Measurements from ENCODE around the gene CD70.
"Not testable (repeated sequence)": the region's sequence is repeated elsewhere in the genome, so short reads cannot be mapped to it uniquely, and the experiment has no call there.

The CD70 gene

GRCh38 chr19:6586726-6587092 lies 4.2 kb downstream of the CD70 start:
- no peak overlapping the region for H3K4me3 ChIP-seq (ENCODE audit: control insufficient read depth, low read depth, low read length)
- TF ChIP-seq, protein P1, sequence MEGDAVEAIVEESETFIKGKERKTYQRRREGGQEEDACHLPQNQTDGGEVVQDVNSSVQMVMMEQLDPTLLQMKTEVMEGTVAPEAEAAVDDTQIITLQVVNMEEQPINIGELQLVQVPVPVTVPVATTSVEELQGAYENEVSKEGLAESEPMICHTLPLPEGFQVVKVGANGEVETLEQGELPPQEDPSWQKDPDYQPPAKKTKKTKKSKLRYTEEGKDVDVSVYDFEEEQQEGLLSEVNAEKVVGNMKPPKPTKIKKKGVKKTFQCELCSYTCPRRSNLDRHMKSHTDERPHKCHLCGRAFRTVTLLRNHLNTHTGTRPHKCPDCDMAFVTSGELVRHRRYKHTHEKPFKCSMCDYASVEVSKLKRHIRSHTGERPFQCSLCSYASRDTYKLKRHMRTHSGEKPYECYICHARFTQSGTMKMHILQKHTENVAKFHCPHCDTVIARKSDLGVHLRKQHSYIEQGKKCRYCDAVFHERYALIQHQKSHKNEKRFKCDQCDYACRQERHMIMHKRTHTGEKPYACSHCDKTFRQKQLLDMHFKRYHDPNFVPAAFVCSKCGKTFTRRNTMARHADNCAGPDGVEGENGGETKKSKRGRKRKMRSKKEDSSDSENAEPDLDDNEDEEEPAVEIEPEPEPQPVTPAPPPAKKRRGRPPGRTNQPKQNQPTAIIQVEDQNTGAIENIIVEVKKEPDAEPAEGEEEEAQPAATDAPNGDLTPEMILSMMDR (conservative IDR thresholded peaks at IDR 0.05; ENCODE audit: control insufficient read depth, insufficient read depth, low read depth, low read length): no peak
- DNase-seq (ENCODE audit: low read depth): no peak

- no peak for DNase-seq (ENCODE audit: low read depth)
- no peak overlapping the region for H3K4me3 ChIP-seq (ENCODE audit: control insufficient read depth, low read depth, low read length)
- TF ChIP-seq, protein P1 (conservative IDR thresholded peaks at IDR 0.05; ENCODE audit: control insufficient read depth, insufficient read depth, low read depth, low read length): no peak
These were observed 4.9 kb downstream of the CD70 start for GRCh38 chr19:6586056-6586455.

DNA sequence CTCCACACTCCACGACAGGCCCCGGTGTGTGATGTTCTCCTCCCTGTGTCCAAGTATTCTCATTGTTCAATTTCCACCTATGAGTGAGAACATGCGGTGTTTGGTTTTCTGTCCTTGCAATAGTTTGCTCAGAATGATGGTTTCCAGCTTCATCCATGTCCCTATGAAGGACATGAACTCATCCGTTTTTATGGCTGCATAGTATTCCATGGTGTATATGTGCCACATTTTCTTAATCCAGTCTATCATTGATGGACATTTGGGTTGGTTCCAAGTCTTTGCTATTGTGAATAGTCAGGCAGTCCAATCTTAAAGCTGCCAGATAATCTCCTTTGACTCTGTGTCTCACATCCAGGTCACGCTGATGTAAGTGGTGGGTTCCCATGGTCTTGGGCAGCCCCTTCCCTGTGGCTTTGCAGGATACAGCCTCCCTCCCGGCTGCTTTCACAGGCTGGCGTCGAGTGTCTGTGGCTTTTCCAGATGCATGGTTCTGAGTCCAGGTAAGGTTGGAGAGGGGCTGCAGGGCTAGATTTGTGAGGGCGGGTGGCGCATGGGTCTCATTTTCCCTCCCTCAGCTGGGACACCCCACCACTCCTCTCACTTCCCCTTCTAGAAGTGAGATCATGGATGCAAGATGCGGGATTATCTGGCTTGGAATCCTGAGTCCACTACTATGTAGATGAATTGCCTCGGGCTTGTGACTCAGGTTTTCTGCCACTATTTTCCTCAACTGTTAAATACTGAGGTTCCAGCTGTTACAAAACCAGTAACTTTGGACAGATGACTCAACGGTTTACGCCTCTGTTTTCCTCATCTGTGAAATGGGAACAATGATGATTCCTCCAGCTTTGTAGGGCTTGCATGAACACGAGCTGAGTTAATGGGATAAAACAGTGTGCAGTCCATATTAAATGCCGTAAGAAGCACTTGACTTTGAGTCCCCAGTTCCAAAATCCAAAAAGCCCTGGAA lies 8.2 kb downstream of the CD70 start:
- H3K4me3 ChIP-seq (ENCODE audit: control insufficient read depth, low read depth, low read length): not testable (repeated sequence)
- peak; percentile 6 for DNase-seq (ENCODE audit: low read depth)

DNA sequence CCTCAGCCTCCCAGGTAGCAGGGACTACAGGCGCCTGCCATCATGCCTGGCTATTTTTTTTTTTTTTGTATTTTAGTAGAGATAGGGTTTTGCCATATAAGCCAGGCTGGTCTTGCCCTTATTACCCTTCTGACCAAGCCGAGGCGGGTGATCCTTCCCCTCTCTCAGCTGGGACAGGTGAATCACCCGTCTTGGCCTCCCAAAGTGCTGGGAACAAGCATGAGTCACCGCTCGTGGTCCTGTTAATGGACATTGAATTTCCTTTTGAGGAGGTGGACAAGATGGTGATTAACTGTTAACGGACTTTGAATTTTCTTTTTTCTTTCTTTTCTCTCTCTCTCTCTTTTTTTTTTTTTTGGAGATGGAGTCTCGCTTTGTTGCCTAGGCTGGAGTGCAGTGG lies 10.6 kb downstream of the CD70 start:
- DNase-seq (ENCODE audit: low read depth): peak; percentile 93

GRCh38 chr19:6579450-6580178 lies 11.3 kb downstream of the CD70 start:
- H3K4me3 ChIP-seq (ENCODE audit: control insufficient read depth, low read depth, low read length): no peak overlapping the region
- no peak for DNase-seq (ENCODE audit: low read depth)
- TF ChIP-seq, protein P1 (conservative IDR thresholded peaks at IDR 0.05; ENCODE audit: control insufficient read depth, insufficient read depth, low read depth, low read length): no peak

More for the DNA sequence above, 10.6 kb downstream of the CD70 start:
- H3K4me3 ChIP-seq (ENCODE audit: control insufficient read depth, low read depth, low read length): no peak overlapping the region
- TF ChIP-seq, protein P1 (conservative IDR thresholded peaks at IDR 0.05; ENCODE audit: control insufficient read depth, insufficient read depth, low read depth, low read length): no peak

DNA sequence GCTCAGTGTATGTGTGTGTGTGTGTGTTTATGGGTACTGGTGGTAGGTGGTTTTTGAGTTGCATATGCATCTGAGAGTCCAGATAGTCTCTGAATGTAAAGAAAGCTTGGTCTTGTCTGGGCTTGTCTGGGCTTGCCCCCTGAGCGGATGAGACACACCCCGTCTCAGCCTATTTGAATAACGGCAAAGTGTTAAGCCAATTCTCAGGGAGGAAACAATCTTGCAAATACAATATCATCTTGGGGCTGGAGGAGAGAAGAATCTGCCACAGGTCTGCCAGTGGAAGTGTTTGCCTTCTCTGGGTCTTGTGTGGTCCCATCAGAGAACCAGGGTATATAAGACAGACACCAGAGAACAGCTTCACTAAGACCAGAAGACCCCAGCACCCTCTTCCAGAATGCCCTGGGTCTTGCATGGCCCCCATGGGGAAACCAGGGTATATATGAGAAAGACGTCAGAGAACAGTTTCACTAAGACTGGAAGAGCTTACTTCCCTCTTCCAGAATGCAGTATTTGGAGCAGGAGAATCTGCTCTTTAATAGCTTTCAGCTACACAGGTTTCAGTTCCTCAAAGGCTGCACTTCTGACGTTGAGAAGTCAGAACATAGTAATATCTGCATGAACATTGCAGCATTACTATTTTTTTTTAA lies 13.3 kb downstream of the CD70 start:
- H3K4me3 ChIP-seq (ENCODE audit: control insufficient read depth, low read depth, low read length): no peak overlapping the region
- peak; percentile 30 for DNase-seq (ENCODE audit: low read depth)
- TF ChIP-seq, protein P1 (conservative IDR thresholded peaks at IDR 0.05; ENCODE audit: control insufficient read depth, insufficient read depth, low read depth, low read length): no peak
